Neural progenitor cell (in vitro differentiated cells): Measurements from ENCODE around the gene RNF217.

Experiments
- EZH2 ChIP-seq: fragments of 200-600 bp; sonication (generic); IDR thresholded peaks from 2 replicates; pipeline ENCODE4 v1.6.1; 2017; ENCODE audit warnings: antibody characterized with exemption, mild to moderate bottlenecking, moderate library complexity
- TF ChIP-seq, protein P1 (sequence below): fragments of 200-600 bp; sonication (generic); IDR thresholded peaks from 2 replicates; pipeline ENCODE4 v1.5.1; 2017; ENCODE audit warnings: antibody characterized with exemption, mild to moderate bottlenecking

DNA sequence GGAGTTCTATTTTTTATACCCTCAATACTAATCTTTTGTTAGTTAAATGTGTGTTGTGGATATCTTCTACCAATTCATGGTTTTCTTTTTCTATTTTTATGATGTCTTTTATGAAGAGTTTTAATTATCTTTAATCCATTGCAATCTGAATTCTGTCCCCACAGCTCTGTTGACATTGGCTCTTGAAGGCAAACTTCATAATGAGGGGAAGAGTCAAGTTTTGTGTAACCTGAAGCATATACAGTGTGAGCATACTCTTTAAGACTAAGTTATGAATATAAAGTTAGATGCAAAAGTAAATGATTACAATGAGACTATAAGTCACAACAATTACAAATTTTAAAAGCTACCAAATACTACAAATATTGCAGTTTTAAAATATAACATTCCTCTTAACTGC is 34.2 kb downstream of the RNF217 start:
- TF ChIP-seq, protein P1, sequence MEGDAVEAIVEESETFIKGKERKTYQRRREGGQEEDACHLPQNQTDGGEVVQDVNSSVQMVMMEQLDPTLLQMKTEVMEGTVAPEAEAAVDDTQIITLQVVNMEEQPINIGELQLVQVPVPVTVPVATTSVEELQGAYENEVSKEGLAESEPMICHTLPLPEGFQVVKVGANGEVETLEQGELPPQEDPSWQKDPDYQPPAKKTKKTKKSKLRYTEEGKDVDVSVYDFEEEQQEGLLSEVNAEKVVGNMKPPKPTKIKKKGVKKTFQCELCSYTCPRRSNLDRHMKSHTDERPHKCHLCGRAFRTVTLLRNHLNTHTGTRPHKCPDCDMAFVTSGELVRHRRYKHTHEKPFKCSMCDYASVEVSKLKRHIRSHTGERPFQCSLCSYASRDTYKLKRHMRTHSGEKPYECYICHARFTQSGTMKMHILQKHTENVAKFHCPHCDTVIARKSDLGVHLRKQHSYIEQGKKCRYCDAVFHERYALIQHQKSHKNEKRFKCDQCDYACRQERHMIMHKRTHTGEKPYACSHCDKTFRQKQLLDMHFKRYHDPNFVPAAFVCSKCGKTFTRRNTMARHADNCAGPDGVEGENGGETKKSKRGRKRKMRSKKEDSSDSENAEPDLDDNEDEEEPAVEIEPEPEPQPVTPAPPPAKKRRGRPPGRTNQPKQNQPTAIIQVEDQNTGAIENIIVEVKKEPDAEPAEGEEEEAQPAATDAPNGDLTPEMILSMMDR: no peak
- no peak for TF ChIP-seq EZH2
